Lower lobe of right lung (tissue), 2 donors: ENCODE results near the gene PPY. TPM values are rescaled to one million over a fixed set of nuclear protein-coding genes. Genes with fewer than 3 reads are reported as not detected.

Experiments used
- ATAC-seq, 2 donors: fragments of 200-7000 bp; cut with Tn5 transposase; one replicate each; pipeline ENCODE4 v1.9.1; 2020 to 2022; ENCODE audit warnings: mild to moderate bottlenecking in 2 of 2, moderate library complexity in 2 of 2
- DNase-seq: peaks from one replicate; pipeline ENCODE4 v3.0.0-alpha.2; 2020
- H3K27ac ChIP-seq: fragments of 200-600 bp; one replicate; pipeline ENCODE4 v1.8.0; 2022
- H3K27me3 ChIP-seq: fragments of 200-600 bp; one replicate; pipeline ENCODE4 v1.8.0; 2022; ENCODE audit warnings: low read depth
- H3K36me3 ChIP-seq: fragments of 200-600 bp; one replicate; pipeline ENCODE4 v1.8.0; 2022; ENCODE audit warnings: mild to moderate bottlenecking
- H3K4me1 ChIP-seq: fragments of 200-600 bp; one replicate; pipeline ENCODE4 v1.8.0; 2022
- H3K4me3 ChIP-seq: fragments of 200-600 bp; one replicate; pipeline ENCODE4 v1.8.0; 2022; ENCODE audit warnings: mild to moderate bottlenecking
- H3K9me3 ChIP-seq: fragments of 200-600 bp; one replicate; pipeline ENCODE4 v1.8.0; 2022
- intact Hi-C: fragments of 100-400 bp; cut with DNase I; formaldehyde crosslinking; loops from one replicate; pipeline ENCODE4 v1.11.0; 2022
- total RNA-seq: library from RNA; stranded (reverse); fragmentation: NEBNext Ultra II Directional; extraction: Animal tissue kit (Norgen Biotek cat#: 25700); gene quantifications from one replicate; pipeline ENCODE4 v1.2.1, GENCODE V29; 2021
- TF ChIP-seq, protein P1 (sequence below): fragments of 200-600 bp; IDR thresholded peaks from one replicate; pipeline ENCODE4 v1.8.0; 2022; ENCODE audit warnings: antibody characterized with exemption, mild to moderate bottlenecking
- donor health status: DM: no; HTN: yes; CAD: no; lungs with severe emphysema.

PPY gene
- total RNA-seq, 1 donor from 2014 or later: not detected

DNA sequence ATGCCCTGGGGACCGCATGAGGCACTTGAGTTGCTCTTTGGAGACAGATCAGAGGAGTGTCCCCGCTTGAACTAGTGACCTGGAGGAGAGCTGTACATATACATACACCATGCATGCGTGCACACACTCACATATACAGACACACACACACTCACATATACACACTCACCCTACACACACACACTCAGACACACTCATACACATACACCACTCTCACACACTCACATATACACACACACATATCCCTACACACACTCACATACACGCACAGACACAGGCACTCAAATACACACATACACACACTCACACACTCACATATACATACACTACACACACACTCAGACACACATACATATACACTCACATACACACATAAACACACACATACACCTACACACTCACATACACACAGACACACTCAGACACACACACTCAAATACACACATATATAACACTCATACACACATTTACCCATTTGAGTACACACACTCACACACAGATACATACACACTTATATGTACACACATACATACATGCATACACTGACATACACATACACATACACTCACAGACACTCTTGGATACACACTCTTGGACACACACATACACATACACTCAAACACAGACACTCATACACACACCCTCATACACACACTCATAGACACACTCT is 29.5 kb downstream of the PPY start:
- no peak overlapping the region for H3K27ac ChIP-seq
- TF ChIP-seq, protein P1, sequence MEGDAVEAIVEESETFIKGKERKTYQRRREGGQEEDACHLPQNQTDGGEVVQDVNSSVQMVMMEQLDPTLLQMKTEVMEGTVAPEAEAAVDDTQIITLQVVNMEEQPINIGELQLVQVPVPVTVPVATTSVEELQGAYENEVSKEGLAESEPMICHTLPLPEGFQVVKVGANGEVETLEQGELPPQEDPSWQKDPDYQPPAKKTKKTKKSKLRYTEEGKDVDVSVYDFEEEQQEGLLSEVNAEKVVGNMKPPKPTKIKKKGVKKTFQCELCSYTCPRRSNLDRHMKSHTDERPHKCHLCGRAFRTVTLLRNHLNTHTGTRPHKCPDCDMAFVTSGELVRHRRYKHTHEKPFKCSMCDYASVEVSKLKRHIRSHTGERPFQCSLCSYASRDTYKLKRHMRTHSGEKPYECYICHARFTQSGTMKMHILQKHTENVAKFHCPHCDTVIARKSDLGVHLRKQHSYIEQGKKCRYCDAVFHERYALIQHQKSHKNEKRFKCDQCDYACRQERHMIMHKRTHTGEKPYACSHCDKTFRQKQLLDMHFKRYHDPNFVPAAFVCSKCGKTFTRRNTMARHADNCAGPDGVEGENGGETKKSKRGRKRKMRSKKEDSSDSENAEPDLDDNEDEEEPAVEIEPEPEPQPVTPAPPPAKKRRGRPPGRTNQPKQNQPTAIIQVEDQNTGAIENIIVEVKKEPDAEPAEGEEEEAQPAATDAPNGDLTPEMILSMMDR: no peak
- H3K4me1 ChIP-seq: peaks cover 16% of the 10 kb centered on the region
- no peak for ATAC-seq
- no peak overlapping the region for H3K4me3 ChIP-seq
- H3K27me3 ChIP-seq: peaks cover 16% of the 10 kb centered on the region
- no peaks in the 10 kb centered on the region for H3K36me3 ChIP-seq
- DNase-seq: no peak
- intact Hi-C loops: no loop called here
- no peaks in the 10 kb centered on the region for H3K9me3 ChIP-seq

DNA sequence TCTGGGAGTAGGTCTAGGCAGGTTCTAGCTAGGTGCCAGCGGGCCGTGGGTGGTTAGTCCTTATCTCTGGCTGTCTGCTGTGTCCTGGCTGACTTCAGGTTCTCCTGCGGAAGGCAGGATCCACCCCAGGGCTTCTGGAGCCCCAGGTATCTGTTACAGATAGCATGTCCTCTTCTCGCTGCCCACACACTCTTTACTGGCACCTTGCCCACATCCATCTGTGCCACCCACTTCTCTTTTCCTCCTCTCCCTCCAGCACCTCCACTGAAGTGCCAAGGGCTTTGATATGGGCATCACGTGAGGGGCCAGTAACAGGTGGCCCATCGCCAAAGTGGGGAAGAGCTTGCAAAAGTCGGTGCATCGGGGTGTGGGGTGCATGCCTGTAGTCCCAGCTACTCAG is 30.4 kb downstream of the PPY start:
- Histone ChIP-seq H3K36me3 (no peaks in the 10 kb centered on the region), H3K4me1 (peaks cover 17% of the 10 kb centered on the region), H3K27ac (no peak overlapping the region), H3K27me3 (peaks cover 25% of the 10 kb centered on the region), H3K9me3 (no peaks in the 10 kb centered on the region), H3K4me3 (no peak overlapping the region)
- no peak for DNase-seq
- TF ChIP-seq, protein P1: no peak
- ATAC-seq: no peak
- intact Hi-C loops: no loop called here

DNA sequence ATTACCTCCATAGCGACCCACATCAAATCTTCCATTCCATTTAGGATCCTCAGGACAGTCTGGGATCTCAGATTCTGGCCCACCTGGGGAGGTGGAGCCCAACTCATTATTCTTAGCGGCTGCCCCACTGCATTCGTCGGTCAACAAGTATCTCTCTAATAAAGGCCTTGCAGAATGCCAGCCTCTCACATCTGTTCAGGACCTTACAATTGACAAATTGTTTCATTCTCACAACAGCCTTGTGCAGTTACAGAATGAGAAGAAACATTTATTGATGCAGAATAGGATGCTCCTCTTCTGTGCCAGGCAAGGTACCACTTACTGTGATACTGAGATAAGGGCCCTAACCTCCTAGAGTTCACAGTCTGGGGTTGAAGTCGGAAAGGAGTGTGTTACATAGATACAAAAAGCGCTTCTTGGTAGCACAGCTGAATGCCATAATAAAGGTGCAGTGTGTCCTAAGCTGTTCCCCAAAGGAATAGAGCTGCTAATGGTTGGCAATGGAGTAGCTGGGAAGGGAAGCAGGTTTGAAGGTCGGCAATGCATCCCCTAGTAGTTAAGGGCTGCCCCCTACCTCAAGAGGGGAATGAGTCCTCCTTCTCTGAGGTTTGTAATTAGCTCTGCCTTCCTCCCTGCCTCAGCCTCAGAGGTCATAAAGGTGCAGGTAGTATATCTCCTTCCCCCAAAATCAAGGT is 32.6 kb downstream of the PPY start:
- TF ChIP-seq, protein P1: no peak
- no peaks in the 10 kb centered on the region for H3K36me3 ChIP-seq
- H3K4me3 ChIP-seq: no peak overlapping the region
- ATAC-seq (no peak), DNase-seq (no peak)
- intact Hi-C loops: no loop called here
- peaks cover 47% of the 10 kb centered on the region for H3K27me3 ChIP-seq
- no peak overlapping the region for H3K27ac ChIP-seq
- H3K4me1 ChIP-seq: peaks cover 28% of the 10 kb centered on the region
- H3K9me3 ChIP-seq: no peaks in the 10 kb centered on the region

- TF ChIP-seq, protein P1: no peak
- ATAC-seq: peak; percentile 51 to 63
Observed at GRCh38 chr17:43907998-43908721, 34.1 kb downstream of the PPY start.

DNA sequence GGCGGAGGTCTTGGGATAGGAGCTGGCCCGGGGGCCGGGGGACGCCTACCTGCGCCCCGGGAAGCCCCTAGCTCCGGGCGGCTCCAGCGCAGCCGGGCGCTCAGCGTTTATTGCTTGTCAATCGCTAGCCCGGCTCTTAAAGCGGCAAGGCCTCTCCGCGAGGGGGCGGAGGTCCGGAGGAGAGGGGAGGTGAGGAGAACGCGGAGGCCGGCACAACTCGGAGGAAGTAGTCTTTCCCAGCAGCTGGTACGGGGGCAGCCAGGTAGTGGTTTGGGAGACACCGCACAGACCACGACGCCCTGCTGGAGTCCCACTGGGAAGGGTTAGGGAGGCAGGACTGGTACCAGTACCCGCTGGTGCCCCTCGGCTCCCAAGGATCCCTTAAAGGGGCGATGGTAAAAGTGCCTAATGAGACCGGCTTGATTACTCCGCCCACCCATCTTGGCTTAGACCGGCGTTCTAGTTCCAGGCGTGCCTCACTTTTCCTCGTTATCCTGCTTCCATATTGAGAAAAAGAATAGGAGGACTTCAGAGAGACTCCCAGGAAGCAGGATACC is 34.8 kb downstream of the PPY start, which contains the start of gene MPP2:
TSS of gene MPP2 (minus strand) at position 112 of the 557 bp plus-strand sequence. CDS start 3,076 bp downstream, outside the sequence.
- Histone ChIP-seq H3K36me3 (no peaks in the 10 kb centered on the region), H3K27me3 (peaks cover 54% of the 10 kb centered on the region), H3K9me3 (no peaks in the 10 kb centered on the region), H3K4me1 (peaks cover 28% of the 10 kb centered on the region), H3K27ac (peak within 1 kb of the TSS; percentile 64), H3K4me3 (peak within 1 kb of the TSS; percentile 60)
- peak; percentile 58 for DNase-seq
- TF ChIP-seq, protein P1: peak; percentile 18
- ATAC-seq: peak; percentile 59 to 75
- intact Hi-C loops: no loop called here

More at GRCh38 chr17:43907998-43908721, 34.1 kb downstream of the PPY start:
- peak overlapping the region; percentile 60 for H3K4me3 ChIP-seq
- H3K9me3 ChIP-seq: no peaks in the 10 kb centered on the region
- peak; percentile 53 for DNase-seq
- peaks cover 54% of the 10 kb centered on the region for H3K27me3 ChIP-seq
- intact Hi-C loops: no loop called here
- H3K36me3 ChIP-seq: no peaks in the 10 kb centered on the region
- peak overlapping the region; percentile 64 for H3K27ac ChIP-seq
- H3K4me1 ChIP-seq: peaks cover 28% of the 10 kb centered on the region
